SU-DHL-6 (cell line): Measurements from ENCODE around the gene LY9.

Experiments
- EZH2phosphoT487 ChIP-seq: fragments of 200-600 bp; sonication (generic), shearing (Covaris generic); conservative IDR thresholded peaks from 2 replicates; pipeline ENCODE4 v1.6.1; 2018; ENCODE audit warnings: mild to moderate bottlenecking, antibody characterized with exemption, low read length, moderate library complexity, mixed read lengths
- TF ChIP-seq, protein P1 (sequence below): fragments of 200-600 bp; sonication (generic); IDR thresholded peaks from one replicate; pipeline ENCODE4 v1.5.1; 2017; ENCODE audit warnings: antibody characterized with exemption, mild to moderate bottlenecking, low read length, moderate library complexity; ENCODE audit not compliant: insufficient read depth, poor library complexity, severe bottlenecking

DNA sequence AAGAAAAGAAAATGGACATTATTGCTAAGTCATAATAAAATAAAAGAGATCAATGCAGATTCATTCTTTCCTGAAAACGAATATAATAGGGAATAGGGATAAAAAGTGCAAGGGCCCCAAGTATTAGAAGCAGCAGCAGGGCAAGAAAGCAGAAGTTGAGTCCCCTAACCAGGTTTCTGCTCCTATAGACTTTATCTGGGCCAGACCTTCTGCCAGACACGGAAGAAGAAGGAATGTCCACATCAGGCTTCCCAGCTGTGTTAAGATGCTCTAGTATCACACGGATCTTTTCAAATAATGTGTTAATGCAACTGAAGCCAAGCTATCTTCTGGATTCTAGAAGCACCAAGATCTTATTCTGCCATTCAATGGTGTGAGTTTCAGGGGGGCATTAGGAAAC lies 39.8 kb downstream of the LY9 start:
- no peak for TF ChIP-seq EZH2phosphoT487
- TF ChIP-seq, protein P1, sequence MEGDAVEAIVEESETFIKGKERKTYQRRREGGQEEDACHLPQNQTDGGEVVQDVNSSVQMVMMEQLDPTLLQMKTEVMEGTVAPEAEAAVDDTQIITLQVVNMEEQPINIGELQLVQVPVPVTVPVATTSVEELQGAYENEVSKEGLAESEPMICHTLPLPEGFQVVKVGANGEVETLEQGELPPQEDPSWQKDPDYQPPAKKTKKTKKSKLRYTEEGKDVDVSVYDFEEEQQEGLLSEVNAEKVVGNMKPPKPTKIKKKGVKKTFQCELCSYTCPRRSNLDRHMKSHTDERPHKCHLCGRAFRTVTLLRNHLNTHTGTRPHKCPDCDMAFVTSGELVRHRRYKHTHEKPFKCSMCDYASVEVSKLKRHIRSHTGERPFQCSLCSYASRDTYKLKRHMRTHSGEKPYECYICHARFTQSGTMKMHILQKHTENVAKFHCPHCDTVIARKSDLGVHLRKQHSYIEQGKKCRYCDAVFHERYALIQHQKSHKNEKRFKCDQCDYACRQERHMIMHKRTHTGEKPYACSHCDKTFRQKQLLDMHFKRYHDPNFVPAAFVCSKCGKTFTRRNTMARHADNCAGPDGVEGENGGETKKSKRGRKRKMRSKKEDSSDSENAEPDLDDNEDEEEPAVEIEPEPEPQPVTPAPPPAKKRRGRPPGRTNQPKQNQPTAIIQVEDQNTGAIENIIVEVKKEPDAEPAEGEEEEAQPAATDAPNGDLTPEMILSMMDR, result no peak
